Endodermal cell (in vitro differentiated cells): ENCODE results near the gene WDR91. TPM values are rescaled to one million over a fixed set of nuclear protein-coding genes. Genes with fewer than 3 reads are reported as not detected.
A peak's percentile ranks its signal among the peaks of the same experiment; 100 is the strongest.

Experiments
- DNase-seq: peaks from one replicate; pipeline ENCODE4 v3.0.0-alpha.2; 2017
- H3K27ac ChIP-seq: 2 replicates; pipeline ENCODE4 v1.5.1; 2013; ENCODE audit warnings: mild to moderate bottlenecking, low read depth, low read length, moderate library complexity
- H3K27me3 ChIP-seq: 2 replicates; pipeline ENCODE4 v1.6.1; 2013; ENCODE audit warnings: mild to moderate bottlenecking, low read length, moderate library complexity; ENCODE audit not compliant: insufficient read depth, control insufficient read depth, poor library complexity, severe bottlenecking
- H3K36me3 ChIP-seq: 2 replicates; pipeline ENCODE4 v1.7.0; 2013; ENCODE audit warnings: mild to moderate bottlenecking, low read length, moderate library complexity; ENCODE audit not compliant: control insufficient read depth, insufficient read depth
- H3K4me1 ChIP-seq: one replicate; pipeline ENCODE4 v1.7.0; 2013; ENCODE audit warnings: low read length; ENCODE audit not compliant: control insufficient read depth, insufficient read depth
- H3K4me3 ChIP-seq: 2 replicates; pipeline ENCODE4 v1.5.1; 2013; ENCODE audit warnings: mild to moderate bottlenecking, low read length, moderate library complexity
- H3K9ac ChIP-seq: 2 replicates; pipeline ENCODE4 v1.6.1; 2013; ENCODE audit warnings: mild to moderate bottlenecking, low read length, moderate library complexity; ENCODE audit not compliant: poor library complexity, severe bottlenecking; ENCODE audit errors: extremely low read depth
- H3K9me3 ChIP-seq: 2 replicates; pipeline ENCODE4 v1.6.1; 2013; ENCODE audit warnings: mild to moderate bottlenecking, low read length, moderate library complexity; ENCODE audit not compliant: control insufficient read depth
- H3K27ac Mint-ChIP-seq: 2 replicates; pipeline ENCODE4 v1.8.0; 2020; ENCODE audit warnings: mixed read lengths
- H3K27me3 Mint-ChIP-seq: 2 replicates; pipeline ENCODE4 v1.8.0; 2021; ENCODE audit warnings: mild to moderate bottlenecking, mixed read lengths; ENCODE audit not compliant: insufficient read depth
- H3K36me3 Mint-ChIP-seq: 2 replicates; pipeline ENCODE4 v1.8.0; 2020; ENCODE audit warnings: low read depth, mixed read lengths
- H3K4me1 Mint-ChIP-seq: 2 replicates; pipeline ENCODE4 v1.8.0; 2020; ENCODE audit warnings: mixed read lengths
- H3K4me3 Mint-ChIP-seq: 2 replicates; pipeline ENCODE4 v1.8.0; 2020; ENCODE audit warnings: mild to moderate bottlenecking, moderate library complexity, mixed read lengths
- H3K9me3 Mint-ChIP-seq: 2 replicates; pipeline ENCODE4 v1.8.0; 2020; ENCODE audit warnings: mild to moderate bottlenecking, mixed read lengths
- CTCF ChIP-seq: fragments of 200-600 bp; sonication (generic); conservative IDR thresholded peaks from 2 replicates; pipeline ENCODE4 v1.5.0; 2021; ENCODE audit warnings: antibody characterized with exemption, mild to moderate bottlenecking
- WGBS, 2 experiments: methylation state at CpG; one replicate each; pipeline versions ENCODE4 v1.1.5 to v1.1.7; 2013; ENCODE audit warnings: missing lambda C conversion rate in 2 of 2, mixed read lengths in 1 of 2; ENCODE audit not compliant: insufficient coverage in 1 of 2, insufficient read length in 1 of 2; 5-methylcytosine and 5-hydroxymethylcytosine counted together
- total RNA-seq, 2 donors: library from RNA; stranded (reverse); fragmentation: NEBNext Ultra II Directional in 1 of 2; extraction: Animal tissue kit (Norgen Biotek cat#: 25700) in 1 of 2; gene quantifications; 2 replicates in 1 of 2; 3 replicates in 1 of 2; pipeline ENCODE4 v1.2.1, GENCODE V29; 2021

The WDR91 gene
- total RNA-seq, 2 donors from 2014 or later, result 8.2 to 9.6 TPM

- Histone ChIP-seq H3K27me3 (no peaks in the 10 kb centered on the region), H3K4me3 (no peak overlapping the region), H3K36me3 (peaks cover 20% of the 10 kb centered on the region), H3K9me3 (no peaks in the 10 kb centered on the region), H3K27ac (no peak overlapping the region), H3K9ac (no peak overlapping the region), H3K4me1 (no peaks in the 10 kb centered on the region)
- Mint-ChIP-seq H3K9me3 (no peaks in the 10 kb centered on the region), H3K4me3 (no peak overlapping the region), H3K36me3 (peaks cover 42% of the 10 kb centered on the region), H3K27me3 (no peaks in the 10 kb centered on the region), H3K27ac (peak overlapping the region; percentile 17), H3K4me1 (no peaks in the 10 kb centered on the region)
- no peak for DNase-seq
- 84 to 91% methylated on average over 6 to 10 of the region's 10 CpGs for WGBS, 2 experiments
- TF ChIP-seq CTCF, result no peak
These were observed 17.7 kb downstream of the WDR91 start for GRCh38 chr7:135193615-135194081.

DNA sequence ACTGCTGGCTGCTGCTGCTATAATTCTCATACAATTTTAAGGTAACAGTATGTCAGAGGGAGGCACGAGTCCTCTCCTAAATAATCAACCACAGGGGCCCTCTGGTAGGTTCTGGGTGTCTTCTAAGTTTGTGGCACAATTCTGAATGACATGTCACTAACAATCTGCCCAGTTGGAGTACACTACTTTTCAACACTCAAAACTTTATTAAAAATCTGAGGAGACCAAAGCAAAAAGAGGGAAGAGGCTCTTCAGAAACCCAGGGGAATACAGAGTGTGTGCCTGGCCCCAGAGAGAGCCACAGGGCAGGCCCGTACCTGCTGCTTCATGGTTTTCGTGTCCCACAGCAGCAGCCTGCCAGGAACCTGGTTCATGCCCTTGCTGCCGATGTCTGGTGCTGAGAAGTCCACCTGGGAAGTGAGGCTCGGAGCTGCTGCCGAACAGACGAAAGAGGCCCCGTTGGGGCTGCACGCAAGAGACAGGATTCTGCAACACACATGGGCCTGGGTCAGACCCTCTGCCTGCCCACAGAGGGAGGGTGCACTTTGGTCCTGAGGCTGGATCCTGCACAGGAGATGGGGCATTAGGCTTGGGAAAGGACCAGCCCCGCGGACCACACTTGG is 18.3 kb downstream of the WDR91 start:
- H3K27me3 ChIP-seq, result no peaks in the 10 kb centered on the region
- H3K36me3 Mint-ChIP-seq, result peaks cover 44% of the 10 kb centered on the region
- no peak overlapping the region for H3K27ac Mint-ChIP-seq
- H3K4me1 ChIP-seq, result no peaks in the 10 kb centered on the region
- no peak overlapping the region for H3K27ac ChIP-seq
- no peak overlapping the region for H3K4me3 Mint-ChIP-seq
- no peak for TF ChIP-seq CTCF
- H3K9me3 ChIP-seq, result no peaks in the 10 kb centered on the region
- H3K4me3 ChIP-seq, result no peak overlapping the region
- H3K4me1 Mint-ChIP-seq, result no peaks in the 10 kb centered on the region
- DNase-seq, result no peak
- H3K27me3 Mint-ChIP-seq, result no peaks in the 10 kb centered on the region
- no peak overlapping the region for H3K9ac ChIP-seq
- WGBS, 2 experiments, result 93 to 98% methylated on average over 8 to 11 of the region's 11 CpGs
- peaks cover 21% of the 10 kb centered on the region for H3K36me3 ChIP-seq
- H3K9me3 Mint-ChIP-seq, result no peaks in the 10 kb centered on the region

DNA sequence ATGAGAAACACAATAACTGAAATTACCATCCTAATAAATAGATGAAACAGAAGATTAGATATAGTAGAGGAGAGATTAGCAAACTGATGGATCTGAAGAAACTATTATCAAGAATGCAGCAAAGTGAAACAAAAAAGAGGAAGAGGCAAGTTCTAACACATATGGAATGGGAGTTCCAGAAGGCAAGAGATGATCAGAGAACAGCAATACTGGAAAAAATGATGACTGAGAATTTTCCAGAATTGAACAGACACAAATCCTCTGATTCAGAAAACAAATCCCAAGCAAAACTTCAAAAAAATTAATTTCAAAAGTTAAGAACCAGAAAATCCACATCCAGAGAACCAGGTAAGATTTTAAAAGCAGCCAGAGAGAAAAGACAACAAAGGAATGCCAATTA is 20.6 kb downstream of the WDR91 start:
- Mint-ChIP-seq H3K27ac (no peak overlapping the region), H3K27me3 (no peaks in the 10 kb centered on the region), H3K9me3 (no peaks in the 10 kb centered on the region), H3K36me3 (peaks cover 48% of the 10 kb centered on the region), H3K4me3 (no peak overlapping the region), H3K4me1 (no peaks in the 10 kb centered on the region)
- no peak for DNase-seq
- Histone ChIP-seq H3K4me1 (no peaks in the 10 kb centered on the region), H3K9me3 (no peaks in the 10 kb centered on the region), H3K9ac (no peak overlapping the region), H3K27ac (no peak overlapping the region), H3K27me3 (no peaks in the 10 kb centered on the region), H3K4me3 (no peak overlapping the region), H3K36me3 (peaks cover 21% of the 10 kb centered on the region)
- no peak for TF ChIP-seq CTCF
